Measurements from ENCODE around the gene PLEKHM3.

DNA sequence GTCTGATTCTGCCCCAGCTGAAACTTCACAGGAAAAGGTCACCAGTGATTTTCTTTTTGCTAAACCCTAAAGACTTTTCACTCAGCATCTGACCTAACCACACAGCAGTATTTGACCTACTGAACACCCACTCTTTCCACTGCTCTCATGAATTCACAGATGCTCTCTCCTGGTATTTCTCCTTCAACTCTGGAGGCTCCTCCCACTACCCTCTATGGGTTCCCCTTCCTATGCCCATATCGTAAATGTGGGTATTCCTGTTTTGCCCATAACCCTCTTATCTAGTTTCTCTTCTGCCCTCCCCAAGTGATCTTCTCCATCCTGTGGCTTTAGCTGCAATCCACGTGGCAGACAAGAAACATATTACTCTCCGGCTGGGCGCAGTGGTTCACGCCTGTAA, 7.6 kb downstream of the PLEKHM3 start:
- TF ChIP-seq HDAC2 (IDR thresholded peaks at IDR 0.05): no peak
- no peak for TF ChIP-seq MYC (IDR thresholded peaks at IDR 0.05; ENCODE audit: borderline replicate concordance, low read length)
- TF ChIP-seq, protein P1, sequence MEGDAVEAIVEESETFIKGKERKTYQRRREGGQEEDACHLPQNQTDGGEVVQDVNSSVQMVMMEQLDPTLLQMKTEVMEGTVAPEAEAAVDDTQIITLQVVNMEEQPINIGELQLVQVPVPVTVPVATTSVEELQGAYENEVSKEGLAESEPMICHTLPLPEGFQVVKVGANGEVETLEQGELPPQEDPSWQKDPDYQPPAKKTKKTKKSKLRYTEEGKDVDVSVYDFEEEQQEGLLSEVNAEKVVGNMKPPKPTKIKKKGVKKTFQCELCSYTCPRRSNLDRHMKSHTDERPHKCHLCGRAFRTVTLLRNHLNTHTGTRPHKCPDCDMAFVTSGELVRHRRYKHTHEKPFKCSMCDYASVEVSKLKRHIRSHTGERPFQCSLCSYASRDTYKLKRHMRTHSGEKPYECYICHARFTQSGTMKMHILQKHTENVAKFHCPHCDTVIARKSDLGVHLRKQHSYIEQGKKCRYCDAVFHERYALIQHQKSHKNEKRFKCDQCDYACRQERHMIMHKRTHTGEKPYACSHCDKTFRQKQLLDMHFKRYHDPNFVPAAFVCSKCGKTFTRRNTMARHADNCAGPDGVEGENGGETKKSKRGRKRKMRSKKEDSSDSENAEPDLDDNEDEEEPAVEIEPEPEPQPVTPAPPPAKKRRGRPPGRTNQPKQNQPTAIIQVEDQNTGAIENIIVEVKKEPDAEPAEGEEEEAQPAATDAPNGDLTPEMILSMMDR (IDR thresholded peaks at IDR 0.05): no peak

All from A549 (cell line).